Smooth muscle cell of the brain vasculature (primary cell): Measurements from ENCODE around the gene INTS6L.

Experiments
- DNase-seq: peaks from one replicate; pipeline ENCODE4 v3.0.0-alpha.2; 2012; ENCODE audit warnings: low read depth, low spot score

Gene INTS6L, protein sequence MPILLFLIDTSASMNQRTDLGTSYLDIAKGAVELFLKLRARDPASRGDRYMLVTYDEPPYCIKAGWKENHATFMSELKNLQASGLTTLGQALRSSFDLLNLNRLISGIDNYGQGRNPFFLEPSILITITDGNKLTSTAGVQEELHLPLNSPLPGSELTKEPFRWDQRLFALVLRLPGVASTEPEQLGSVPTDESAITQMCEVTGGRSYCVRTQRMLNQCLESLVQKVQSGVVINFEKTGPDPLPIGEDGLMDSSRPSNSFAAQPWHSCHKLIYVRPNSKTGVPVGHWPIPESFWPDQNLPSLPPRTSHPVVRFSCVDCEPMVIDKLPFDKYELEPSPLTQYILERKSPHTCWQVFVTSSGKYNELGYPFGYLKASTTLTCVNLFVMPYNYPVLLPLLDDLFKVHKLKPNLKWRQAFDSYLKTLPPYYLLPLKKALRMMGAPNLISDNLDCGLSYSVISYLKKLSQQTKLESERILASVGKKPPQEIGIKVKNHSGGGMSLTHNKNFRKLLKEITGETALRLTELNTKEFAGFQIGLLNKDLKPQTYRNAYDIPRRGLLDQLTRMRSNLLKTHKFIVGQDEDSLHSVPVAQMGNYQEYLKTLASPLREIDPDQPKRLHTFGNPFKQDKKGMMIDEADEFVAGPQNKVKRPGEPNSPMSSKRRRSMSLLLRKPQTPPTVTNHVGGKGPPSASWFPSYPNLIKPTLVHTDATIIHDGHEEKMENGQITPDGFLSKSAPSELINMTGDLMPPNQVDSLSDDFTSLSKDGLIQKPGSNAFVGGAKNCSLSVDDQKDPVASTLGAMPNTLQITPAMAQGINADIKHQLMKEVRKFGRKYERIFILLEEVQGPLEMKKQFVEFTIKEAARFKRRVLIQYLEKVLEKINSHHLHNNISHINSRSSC

DNA sequence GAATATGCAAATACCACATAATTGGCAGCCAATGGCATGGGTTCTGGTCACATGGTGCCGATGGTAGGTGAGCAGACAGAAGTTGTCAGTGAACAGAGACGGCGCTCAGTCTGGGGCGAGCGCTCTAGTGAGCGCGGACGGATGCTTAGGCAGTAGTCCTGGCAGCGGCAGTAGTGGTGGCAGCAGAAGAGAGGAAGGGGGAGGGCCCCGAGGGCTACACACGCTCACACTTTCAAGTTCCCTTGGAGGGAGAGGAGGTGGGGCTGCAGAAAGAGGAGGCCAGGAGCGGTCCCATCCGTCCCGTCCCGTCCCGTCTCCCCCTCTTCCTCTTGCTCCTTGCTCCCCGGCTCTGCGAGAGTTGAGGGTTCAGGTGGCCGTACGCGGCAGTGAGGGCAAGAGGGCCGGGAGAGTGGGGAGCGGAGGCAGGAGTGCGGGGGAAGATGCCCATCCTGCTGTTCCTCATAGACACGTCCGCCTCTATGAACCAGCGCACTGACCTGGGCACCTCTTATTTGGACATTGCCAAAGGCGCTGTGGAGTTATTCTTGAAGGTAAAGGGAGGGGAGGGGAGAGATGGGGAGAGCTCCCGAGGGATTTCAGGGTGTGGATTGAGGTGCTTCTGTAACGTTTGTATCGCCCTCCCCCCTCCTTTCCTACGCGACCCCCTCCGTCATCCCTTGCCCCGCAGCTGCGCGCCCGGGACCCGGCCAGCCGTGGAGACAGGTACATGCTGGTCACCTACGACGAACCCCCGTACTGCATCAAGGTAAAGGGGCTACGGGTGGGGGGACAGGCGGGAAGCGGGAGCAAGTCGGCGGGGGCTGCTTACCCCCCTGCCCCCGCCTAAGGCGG lies at the start of gene INTS6L:
Gene INTS6L, plus strand, starts transcription at position 108 of the 852 bp plus-strand sequence. Its CDS starts 333 bp downstream, at position 441.
- DNase-seq = peak; percentile 61

DNA sequence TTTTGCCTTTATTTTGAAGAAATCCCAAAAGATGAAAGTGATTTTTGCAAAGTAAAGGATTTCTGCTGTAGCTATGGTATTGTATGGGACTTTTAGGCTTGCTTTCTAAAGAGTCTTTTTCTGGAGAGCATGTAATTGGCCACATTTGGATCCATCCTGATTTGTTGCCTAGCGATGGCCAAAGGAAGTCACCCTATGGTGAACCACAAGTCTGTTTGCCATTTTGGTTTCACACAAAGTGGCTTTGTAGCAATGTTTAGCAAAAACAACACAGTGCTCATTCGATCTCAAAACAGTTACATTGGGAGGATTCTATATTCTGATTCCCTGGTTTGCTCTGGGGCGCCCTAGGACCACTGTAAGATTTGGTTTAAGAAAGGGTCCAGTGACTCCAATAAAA lies 44.1 kb upstream of the INTS6L start:
- no peak for DNase-seq

DNA sequence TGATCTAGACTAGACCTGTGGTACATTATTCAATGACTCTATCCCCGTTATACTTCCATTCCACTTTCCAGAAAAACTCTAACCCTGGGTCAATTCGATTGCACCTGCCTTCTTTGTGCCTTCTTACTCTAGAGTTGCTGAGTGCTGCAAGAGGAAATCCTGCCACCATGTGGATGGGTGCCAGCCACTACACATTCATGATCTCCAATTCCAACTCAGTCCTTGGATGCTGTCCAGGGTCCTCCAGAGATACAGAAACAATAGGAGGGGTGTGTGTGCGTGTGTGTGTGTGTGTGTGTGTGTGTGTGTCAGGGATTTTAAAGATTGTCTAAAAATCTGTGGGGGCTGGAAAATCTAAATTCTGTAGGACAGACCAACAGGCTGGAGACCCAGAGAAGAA lies 42.9 kb upstream of the INTS6L start:
- DNase-seq = peak; percentile 28

DNA sequence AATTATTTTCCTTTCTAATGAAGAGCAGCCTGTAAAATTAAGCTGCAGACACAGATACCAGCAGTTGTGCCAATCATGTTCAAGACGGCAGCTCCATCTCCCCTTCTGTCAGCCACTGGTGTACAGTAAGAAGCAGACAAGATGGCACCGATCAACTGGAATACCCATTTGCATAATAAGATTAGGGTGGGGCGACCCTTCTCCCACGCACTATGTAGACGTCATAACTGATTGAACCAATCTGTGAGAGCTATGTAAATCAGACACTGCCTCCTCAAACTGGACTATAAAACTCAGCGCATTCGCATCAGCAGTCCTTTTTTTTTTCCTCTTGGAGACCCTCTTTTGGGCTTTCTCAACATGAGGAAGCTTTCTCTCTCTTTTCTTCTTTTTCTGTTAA lies 40.4 kb upstream of the INTS6L start:
- DNase-seq = no peak

DNA sequence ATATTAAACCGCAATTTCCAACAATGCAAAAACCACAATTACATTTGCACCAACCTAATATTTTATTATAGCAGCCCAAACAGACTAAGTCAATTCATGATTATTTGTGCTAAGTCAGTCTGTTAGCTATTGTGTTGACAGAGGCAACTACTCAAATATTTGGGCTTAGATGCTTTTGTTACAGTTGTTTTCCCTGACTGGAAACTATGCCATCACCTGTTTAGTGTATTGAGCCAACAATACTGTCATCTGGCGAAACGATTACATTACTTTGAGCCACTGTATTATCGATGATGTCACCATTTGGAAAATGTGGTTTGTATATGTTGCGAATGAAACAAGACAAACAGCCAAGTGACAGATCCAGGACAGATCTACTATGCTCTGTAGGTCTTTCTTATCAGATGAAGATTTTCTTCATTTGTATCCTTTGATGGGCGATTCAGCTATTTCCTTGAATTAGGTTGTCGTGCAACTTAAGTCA lies 38.7 kb upstream of the INTS6L start:
- DNase-seq = no peak

DNA sequence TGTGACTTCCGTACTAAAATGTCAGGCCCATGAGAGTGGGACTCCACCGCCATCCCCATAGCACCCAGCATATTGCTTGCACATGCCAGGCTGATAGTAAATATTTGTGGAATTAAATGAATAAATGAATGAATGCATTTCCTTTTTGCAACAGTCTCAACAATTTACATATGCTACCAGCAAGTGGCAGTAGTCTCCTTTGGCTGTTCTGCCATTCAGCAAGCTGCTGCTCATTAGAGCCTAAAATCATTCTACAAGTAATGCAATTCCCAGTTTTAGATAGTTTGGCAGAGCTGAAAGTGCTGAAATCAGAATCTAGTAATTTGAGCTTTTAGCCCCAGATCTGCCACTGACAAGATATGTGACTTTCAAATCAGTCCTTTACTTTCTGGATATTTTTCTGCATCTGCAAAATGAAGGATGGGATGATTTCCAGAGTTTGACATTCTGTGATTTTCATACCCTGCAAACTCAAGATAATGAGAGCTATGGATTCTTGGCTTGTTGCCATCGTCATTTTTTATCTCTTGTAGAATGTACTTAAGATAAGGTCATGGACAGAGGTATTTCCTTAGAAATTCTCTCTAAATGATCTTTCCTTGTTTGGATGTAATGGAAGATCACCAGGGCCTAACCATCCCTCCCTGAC lies 35.7 kb upstream of the INTS6L start:
- peak; percentile 9 for DNase-seq

DNA sequence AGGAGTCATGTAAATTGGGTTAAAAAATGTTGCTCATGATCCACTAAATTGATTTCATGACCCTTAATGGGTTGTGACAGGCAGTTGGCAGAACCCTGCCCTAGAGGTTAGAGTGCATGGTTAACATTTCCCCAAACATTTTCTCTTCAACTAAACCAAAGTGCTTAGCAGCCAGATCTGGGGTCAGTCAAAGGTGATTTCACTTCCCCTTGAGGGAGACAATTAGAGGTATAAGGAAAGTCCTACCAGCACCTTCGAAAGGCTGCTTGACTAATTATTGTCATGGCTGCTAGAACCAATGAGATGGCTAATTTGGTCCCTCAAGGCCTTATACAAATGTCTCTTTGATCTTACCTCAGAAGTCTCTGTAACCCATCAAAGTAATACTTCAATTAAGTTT lies 30.9 kb upstream of the INTS6L start:
- DNase-seq = no peak

DNA sequence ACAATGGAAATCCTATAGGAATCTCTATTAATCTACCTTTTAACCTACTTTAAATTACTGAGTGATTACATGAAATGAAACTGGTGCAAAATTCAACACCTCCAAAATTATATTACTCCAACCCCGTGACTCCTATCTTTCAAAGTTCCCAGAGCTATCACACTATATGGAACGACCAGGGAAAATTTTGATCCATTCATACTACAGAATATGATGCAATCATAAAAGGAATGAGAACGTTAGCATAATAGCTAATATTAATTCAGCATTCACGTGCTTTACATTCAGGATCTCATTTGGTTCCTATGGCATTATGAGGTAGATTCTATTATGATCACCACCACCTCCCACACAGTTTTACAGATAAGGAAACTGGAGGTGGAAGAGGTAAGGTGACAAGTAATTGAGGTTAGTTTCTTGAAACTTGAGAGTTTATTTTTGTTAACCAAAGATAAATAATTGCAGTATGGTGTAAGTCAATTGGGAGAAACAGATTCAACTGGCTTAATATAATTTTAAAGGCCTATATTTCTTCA lies 29.4 kb upstream of the INTS6L start:
- DNase-seq = no peak

DNA sequence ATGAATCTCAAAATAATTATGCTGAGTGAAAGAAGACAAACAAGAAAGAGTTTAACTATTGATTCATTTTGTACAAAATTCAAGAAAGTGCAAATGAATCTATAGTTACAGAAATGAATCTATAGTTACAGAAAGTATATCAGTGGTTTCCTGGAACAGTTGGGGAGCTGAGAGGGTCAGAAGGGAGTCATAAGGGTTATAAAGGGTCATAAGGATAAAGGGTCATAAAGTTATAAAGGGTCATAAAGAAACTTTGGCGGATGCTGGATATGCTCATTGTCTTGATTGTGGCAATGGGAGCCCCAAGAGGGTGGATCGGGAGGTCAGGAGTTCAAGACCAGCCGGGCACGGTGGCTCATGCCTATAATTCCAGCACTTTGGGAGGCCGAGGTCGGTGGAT lies 26.0 kb upstream of the INTS6L start:
- DNase-seq = no peak

DNA sequence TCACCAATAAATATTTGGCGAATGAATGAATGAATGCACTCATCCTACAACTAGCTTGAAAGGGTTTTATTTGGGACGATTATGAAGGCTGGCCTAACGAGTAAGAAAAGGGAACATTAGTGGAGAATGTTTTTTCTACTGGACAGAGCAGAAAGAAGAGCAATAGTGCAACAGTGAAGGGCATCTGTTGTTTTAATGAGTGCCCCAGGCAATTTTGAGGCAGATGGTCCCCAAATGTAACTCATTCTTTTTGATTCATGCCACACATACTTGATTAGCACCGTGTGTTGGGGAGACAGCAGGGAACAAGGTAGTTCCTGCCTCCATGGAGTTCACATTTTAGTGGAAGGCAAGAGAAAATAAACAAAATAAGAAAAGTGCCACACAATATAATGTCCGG lies 22.7 kb upstream of the INTS6L start:
- DNase-seq = no peak

DNA sequence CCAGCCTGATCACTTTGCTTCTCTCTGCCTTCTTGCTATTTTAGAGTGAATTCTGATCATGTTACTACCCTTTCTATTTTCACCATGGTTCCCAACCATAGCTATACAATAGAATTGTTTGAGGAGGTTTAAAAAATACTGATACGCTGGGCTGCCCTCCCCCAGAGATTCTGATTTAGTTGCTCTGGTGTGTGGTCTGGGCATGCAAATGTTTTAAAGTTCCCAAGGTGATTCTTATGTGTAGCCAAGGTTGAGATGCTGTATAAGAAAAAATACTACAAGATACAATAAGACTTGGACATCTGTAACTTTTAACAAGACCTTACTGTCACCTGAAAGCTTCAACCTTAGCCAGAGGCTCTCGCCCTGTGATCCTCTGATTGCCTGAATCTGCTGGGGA lies 22.2 kb upstream of the INTS6L start:
- no peak for DNase-seq

DNA sequence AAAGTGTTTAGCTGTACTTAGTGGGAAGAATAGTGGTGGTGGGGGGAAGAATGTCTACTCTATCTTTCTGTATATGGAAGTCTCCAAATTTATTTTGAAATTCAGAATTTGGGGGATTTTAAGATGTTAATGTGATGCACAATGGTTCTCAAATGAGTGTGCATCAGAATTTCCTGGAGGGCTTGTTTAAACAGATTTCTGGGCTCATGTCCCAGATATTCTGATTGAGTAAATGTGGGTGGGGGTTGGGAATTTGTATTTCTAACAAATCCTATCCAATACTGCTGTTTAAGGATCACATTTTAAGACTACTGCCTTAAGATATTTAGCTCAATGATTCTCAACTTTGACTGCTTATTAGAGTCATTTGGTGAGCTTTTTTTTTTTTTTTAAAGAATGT lies 15.1 kb upstream of the INTS6L start:
- DNase-seq = no peak

DNA sequence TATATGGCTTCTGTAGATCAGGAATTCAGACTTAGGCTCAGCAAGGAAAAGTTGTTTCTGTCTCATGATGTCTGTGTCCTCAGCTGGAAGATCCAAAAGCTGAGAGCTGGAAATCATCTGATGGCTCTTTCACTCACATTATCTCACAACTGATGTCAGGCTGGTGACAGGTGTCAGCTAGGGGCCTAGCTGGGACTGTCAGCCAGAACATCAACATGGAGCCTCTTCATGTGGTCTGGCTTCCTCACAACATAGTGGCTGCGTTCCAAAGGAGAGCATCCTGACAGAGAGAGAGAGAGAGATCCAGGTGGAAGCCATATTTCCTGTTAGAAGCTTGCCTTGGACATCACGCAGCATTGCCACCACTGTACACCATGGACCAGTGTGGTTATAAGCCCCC lies 10.6 kb upstream of the INTS6L start:
- DNase-seq = no peak

DNA sequence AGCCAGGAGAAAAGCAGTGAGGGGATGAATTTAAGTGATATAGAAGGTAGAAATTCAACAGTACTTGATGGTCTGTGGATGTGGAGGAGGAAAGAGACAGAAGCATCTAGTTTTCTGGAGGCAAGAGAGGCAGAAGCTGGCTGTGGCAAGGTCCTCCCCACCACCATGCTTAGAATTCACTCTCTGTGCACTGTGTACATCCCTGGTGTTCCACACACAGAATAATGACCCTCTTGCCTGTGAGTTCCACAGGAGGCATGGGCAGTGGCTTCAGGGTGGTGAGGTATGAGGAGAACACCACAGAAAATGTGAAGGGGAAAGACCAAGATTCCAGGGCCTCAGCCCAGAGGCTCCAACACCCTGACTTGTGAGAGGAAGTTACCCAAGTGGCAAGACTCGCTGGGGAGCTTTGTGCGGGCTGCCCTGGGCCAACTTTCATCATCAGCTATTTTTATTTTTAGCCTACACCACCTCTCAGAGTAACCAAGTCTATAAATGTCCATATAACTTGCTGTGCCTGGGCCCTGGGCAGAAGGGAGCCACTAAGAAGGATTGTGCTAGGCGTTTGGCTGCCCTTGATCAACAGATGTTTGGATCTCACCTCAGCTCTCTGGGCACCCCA lies 7.8 kb upstream of the INTS6L start:
- DNase-seq = no peak

DNA sequence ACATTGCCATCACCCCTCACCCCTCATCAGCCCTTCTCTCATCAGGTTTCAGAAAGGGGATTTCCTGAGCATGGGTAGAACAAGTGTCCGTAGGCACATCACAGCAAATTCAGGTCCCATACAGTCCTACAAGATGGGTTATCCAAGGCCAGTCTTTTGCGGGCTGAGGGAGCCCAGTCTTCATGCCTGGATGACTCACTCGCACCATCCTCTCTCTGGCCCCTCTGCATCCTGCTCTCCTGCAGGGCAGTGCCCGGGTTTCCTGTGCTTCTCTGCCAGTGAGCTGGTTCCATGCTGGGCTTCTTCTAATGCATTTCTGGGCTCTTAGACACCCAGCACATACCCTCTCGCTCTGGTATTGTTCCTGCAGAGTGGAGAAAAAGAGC lies 7.3 kb upstream of the INTS6L start:
- no peak for DNase-seq

DNA sequence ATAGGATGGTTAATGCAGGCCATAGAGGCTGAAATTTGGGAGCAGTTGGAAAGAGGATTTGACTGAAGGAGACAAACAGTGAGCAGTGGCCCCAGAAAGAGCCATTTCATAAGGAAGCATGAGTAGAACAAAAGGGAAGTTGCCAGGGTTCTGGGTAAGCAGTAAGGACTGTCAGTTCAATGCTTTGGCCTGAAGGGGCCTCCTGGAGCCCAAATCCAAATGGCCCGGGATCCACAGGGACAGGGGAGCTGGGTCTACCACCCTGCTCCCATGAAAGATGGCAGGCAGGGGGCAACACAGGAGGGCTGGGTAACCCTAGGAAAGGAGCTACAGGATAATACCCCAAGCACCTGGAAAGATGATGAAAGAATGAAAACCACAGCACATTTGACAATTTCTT lies 4.1 kb upstream of the INTS6L start:
- DNase-seq = no peak

DNA sequence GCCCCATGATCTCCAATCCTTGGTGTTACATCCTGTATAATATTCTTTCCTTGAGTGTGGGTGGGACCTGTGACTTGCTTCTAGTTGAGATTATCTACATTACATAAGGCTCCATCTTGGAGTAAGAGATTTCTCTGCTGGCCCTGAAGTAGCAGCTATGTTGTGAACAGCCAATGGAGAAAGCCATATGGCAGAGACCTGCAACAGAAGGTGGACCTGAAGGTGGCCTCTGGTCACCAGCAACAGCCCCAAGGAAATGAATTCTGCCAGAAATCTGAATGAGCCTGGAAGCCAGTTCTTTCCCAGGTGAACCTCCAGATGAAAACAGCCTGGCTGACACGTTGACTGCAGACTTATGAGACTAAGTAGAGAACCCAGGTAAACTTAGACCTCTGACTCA lies 2.3 kb upstream of the INTS6L start:
- DNase-seq = no peak

DNA sequence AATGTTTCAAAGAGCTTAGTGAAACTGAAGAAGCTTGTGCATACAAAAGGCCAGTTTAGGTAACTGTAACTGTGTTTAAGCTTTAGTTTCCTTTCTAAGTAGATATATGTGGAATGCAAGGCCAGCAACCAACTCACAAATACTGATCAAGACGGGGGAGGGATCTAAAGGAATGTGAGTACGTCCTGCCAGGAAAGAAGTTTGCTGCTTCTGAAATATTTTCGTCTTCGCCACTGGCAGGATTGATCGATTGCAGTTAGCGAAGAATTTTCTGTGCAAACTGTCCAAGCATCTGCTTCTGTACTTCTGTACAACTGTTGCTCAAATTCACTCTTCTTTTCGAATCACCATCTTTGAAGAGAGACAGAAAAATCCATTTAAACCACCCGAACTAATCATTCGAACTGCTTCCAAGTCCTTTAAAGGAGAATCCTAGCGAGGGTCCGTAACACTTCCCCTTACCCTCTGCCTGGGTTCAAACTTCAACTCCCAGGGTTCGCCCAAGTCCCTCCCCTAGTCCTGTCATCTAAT lies 373 bp upstream of the INTS6L start:
- DNase-seq = no peak

DNA sequence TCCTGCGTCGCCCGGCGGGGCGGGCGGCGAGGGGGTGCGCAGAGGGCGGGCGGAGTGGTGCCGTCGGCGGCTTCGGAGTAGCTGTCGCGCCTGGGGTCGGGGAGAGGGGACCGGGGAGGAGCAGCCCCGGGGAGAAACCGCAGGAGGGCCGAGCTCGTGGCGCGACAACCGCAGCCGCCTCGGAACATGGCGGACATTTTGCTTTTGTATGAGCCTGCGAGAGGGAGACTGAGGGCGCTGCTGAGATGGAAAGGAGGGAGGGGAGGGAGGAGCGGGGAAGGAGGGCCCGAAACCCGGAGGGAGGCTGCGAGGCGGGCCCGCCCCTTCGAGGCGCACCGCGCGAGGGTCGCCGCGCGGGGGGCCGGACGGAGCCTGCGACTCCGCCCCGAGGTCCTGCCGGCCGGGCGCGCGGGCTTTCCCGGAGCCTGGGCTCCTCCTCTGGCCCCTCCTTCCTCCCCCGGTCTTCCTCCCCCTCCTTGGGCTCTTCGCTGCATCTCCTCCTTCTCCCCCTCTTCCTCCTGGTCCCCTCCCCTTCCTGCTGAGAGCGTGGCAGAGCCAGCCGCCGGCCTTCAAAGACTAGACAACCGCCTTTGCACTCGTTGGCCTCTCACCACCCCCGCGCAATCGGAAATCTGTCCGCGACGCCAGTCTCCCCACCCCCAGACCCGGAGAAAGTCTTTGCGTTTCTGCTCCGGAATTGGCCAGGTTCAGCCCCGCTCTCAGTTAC lies 1.1 kb downstream of the INTS6L start:
- peak; percentile 57 for DNase-seq

DNA sequence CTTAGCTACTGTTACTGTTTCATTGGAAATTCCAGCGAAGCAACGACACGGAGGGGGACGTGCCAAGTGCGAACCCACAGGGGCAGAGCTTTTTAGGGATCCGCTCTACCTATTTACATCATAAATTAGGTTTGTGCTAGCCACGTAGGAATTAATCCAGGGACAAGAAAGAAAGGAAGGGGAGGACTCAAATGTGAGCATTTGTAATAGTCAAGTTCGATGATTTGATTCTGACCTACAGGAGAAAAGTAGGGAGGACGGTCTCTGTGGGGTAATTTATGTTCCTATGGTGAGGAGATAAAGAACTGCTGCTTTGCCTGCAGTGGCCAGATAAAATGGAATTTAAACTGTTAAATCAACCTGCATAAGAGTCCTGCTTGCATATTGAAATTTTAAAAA lies 1.7 kb downstream of the INTS6L start:
- no peak for DNase-seq
